ENCODE data around the gene FNDC3B.

The FNDC3B gene

DNA sequence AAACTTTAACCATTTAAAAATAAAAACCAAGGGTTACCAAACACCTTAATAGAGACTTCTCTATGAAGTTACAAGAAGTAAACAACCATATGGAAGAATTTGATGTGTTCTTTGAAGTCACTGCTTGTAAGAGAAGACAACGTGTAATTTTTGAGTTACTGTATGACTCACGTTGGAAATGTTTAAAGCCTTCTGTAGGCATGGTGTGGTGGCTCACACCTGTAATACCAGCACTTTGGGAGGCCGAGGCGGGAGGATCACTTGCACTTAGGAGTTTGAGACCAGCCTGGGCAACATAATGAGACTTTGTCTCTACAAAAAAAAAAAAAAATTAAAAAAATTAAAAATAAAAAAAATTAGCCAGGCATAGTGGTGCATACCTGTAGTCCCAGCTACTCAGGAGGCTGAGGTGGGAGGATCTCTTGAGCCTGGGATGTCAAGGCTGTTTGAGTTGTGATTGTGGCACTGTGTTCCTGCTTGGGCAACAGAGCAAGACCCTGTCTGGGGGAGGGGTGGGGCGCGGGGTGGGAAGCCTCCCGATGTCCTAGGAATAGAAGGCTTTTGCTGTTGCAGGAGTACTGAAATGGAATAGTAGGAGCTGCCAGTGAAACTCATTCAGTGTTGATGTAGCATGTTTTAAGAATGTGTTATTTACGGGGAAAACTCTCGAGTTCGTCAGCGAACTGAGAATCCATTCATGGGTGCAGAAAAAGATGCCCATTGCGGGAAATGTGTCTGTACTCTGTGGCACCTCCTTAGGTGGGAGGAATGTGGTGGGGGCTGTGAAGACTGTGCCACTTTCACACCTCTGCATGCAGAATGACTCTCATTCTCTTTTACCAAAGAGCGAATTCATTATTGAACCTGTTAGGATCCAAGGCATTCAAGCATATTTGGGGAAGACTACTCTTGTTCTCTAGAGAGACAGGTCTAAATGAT is 134.2 kb downstream of the FNDC3B start:
- no peak for DNase-seq

DNA sequence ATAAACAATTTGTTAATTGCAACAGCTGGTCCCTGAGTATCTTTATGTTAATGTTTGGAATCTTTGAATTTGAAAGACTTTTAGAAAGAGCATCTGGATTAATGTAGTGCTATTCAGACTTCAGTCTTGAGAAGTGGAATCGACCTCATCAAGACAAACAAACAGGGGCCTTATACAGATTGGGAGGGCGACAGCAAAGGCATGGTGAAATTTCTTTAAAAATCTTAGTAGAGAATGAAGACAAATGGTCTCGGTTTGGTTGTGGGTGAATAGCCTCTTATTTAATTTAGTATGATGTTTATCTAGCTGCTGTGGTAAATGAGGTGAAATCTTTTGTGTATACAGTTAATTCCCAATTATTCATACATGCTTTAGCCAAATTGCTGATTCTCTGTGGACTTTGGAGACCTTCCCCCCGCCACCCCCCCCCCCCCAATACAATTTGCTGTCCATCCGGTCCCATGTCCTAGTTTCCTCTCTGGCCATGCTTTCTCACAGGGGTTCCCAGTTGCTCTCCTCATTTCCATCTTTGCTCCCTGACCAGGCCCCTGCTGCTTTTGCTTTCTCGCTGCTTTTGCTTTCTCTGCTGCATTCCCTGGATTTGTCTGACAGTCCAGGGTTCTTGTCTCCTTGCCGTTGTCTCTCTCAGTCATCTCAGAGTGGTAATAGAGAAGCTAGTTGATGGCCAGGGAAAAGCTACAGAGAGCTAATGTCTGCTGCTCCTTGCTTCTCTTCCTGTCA is 135.3 kb downstream of the FNDC3B start:
- DNase-seq, result no peak

DNA sequence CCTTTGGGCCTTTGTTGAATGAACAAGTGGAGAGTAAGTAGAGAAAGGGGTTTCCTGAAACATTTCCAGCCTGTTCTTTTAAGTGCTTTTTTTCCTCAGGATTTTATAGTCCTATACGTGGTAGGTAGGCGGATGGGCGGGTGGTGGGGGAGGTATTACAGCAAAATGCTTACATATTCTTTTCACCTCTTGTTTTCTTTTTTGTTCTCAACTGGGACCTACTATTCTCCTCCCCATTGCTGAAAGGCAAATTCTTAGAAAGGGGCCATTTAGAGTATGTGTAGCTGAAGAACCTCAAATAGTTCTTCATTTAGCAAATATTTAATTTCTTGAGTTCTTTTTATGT is 135.8 kb downstream of the FNDC3B start:
- DNase-seq, result no peak

DNA sequence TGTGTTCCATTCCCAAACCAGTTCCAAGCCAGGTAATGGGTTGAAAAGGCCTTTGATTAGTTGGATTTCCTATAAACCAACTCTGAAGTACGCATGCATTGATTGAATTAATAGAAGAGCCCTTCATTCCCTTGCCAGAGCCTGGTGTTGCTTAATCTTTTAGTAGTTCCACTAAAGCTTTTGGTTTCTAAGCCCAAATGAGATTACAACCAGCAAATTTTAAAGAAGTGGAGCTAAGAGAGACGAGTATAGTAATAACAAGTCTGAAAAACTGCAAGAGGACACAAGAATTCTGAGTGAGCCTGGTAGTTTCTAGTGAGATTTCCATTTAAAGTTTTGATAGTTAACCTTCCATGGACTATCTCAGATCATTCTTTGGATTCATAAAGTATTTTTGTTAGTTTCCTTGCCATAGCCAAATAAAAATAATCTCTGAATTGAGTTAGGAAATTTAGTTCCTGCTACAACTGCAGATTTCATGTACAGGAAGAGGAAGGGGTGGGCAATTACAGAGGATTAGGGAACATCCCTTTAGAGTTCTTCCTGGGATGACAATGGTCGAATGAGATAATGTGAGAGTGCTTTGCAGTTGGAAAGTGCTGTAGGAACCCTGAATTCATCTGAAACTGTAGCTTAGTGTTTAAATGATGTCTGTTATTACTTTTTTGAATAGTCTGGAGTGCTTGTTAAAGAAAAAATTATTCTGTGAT is 136.8 kb downstream of the FNDC3B start:
- DNase-seq, result peak; percentile 37 to 71 (median 58)

DNA sequence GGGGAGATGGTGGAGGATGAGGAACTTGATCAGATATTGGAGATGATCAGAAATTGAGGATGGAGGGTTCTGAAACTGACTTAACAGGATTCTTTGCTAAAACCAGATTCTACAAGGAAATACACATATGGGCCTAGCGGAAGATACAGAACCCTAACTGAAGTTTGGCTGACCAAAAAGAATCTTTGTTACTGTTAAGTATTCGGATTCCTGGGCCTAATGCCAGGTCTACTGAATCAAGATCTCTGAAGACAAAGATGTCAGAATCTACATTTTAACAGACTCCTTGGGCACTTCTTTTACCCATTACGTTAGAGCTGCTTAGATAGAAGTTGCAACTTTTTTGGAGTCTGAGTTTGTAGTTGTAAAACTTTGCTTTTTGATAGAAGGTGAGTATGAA is 137.7 kb downstream of the FNDC3B start:
- no peak for DNase-seq

DNA sequence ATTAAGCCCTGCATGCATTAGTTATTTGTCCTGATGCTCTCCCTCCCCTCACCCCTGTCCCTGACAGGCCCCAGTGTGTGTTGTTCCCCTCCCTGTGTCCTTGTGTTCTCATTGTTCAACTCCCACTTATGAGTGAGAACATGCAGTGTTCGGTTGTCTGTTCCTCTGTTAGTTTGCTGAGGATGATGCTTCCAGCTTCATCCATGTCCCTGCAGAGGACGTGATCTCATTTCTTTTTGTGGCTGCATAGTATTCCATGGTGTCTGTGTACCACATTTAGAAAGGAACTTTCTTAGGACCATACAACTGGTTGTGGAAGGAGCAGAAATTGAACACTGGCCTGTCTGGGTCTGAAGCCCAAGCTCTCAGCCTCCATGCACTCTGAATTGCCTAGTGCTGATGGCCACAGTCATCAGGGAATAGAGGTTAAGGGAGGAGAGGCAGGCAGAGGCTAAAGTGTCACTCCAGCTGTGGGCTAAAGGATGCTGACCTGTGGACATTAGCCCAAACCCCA is 138.5 kb downstream of the FNDC3B start:
- DNase-seq, result no peak

DNA sequence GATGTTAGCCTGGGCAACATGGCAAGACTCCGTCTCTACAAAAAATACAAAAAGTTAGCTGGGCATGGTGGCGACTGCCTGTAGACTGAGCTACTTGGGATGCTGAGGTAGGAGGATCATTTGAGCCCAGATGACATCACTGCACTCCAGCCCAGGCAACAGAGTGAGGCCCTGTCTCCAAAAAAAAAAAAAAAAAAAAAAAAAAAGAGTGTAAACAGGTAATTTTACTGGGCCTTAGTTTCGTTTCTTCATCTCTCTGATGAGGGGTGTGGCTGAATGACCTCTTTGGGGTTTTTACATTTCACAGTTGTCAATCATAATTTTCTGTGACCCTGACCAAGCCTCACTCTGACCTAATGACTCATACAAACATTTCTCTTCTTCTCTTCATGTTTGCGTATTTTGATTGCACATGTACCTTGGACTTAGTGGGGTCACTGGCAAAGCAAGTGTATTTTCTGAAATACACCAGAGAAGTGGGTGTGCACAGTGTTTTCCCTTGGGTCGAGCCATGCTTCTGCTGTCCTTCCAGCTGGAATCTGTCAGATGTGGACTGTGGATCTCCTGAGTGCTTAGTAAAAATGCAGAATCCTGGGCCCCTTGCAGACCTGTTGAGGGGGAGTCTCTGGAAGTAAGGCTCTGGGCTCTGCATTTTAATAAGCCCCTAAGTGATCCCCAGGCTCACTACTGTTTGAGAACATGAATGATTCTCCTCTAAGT is 140.5 kb downstream of the FNDC3B start:
- DNase-seq, result peak in 1 of 4 experiments; percentile 23

DNA sequence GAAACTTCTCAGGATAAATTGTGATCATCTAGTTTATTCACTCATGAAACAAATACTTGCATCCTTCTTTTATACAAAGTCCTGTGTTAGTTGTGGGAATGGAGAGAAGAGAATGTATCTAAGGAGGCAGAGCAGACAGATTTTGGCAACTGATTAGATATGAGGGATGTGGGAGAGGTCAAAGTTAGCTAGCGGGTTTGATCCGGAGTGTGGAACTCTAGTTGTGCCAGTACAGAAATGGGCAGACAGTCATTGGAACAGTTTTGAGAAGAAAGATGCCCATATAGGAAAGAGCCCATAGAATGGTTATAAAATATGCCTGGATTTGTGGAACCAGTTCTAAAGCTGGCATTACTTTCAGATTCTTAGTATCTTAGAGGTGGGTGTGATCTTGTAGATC is 141.1 kb downstream of the FNDC3B start:
- no peak for DNase-seq

DNA sequence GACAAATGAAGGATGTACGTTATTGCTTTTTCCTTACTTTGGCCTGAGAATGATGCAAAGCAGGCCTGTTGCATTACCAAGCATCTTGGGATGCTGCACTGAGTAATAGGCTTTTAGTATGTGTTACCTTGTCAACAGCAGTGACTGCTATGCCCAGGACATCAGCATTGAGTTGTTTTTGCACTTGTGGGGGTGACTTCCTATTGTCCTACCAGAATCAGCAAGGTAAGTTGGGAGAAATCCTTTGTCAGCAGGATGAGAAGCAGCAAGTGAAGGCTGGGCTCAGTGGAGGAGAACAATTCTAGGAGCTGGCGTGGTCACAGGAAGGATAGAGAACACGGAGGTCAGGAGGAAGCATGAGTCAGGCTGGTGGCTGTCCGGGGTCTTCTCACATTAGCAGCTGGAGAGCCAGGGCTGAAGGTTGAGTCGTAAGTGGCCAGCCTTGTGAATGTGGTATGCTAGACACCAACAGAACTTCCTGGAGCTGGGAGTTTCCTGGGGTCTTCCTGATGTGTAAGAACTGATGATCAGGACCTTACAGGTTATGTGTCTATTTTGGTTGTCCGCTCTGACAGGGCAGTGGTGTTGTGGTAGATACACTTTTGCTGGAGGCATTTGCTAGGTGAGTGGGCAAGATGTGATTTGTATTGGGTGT is 142.7 kb downstream of the FNDC3B start:
- peak in 2 of 4 experiments; percentile 18 to 28 for DNase-seq

DNA sequence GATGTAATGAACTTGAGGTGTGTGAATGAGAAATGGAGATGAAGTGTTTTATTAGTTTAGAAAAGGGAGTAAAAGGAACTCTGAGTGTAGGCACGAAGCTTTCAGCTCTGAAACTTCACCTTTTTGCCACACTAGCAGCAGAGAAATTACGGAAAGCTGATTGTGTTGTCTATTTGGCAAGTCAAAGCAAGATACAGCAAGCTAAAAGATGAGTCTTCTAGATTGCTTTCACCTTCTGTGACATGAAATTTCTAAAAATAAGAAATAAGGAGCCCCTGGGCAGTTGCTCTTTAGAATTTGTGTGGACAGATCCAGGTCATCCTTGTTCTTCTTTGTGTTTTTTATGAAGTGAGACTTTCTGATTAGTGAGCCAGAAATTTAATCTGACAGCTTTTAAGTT is 143.4 kb downstream of the FNDC3B start:
- no peak for DNase-seq

DNA sequence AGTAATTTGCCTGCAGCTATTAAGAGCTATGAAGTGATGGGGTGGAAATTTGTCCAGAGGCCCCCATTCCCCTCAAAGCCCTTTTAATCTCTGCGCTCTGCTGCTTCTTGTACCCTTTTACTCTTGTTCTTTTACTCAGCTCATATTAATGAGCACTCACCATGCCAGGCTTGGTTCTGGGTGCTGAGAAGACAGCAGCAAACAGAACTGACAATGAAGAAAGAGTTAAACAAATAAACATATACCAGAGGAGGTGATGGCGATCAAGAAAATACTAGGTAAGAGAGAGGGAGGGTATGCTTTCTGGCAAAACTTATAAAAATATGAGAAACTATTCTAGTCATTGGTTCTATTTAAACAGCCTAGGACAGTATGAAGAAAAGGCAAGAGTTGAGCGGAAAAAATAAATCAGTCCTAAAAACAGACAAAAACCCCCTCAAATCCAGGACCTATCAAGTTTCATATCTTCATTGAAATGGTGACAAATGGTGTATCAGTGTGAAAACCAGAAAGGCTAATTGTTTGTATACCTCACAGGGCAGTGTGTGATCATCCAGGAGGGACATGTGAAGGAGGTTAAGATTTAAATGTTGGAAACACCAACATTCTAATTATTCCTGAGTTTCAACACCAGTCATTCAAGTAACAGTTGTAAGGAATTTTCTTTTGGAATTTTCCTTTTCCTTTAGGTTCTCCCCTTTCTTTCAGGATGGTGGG is 144.9 kb downstream of the FNDC3B start:
- no peak for DNase-seq

DNA sequence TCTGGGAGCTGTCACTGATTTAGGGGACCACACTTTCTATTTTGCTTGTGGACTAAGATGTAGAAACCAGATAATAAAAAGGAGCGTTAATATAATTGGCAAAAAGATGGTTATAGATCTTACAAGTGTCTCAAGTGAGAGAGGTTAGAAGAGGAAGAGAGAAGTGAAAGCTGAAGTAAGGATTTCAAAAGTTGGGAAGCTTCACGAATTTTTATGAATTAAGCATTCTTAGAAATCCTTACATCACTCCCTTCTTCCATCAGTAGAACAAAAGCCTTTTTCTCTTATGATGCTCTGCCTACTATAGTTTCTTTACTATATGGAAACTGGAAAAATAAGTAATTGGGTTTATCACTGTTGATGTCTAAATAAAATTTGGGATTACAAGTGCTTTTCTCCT is 146.5 kb downstream of the FNDC3B start:
- DNase-seq, result peak in 2 of 4 experiments; percentile 43 to 58

DNA sequence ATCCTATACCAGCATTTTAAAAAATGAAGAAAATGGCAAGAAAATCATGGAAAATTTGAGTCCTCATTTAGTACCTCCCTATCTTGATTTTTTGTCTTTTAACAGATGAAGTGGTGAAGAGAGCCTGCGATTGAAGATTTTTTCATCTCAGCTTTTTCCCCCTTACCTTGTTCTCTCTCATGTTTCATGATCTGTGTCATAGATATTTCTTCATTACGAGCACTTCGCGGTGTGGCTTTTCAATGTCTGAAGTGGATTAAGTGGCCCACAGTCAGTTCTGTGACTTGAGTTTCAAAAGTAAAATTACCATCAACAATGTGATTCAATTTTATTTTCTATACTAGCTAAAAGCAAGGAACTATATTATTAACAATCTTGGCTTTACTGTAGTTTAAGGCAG is 147.2 kb downstream of the FNDC3B start:
- no peak for DNase-seq

DNA sequence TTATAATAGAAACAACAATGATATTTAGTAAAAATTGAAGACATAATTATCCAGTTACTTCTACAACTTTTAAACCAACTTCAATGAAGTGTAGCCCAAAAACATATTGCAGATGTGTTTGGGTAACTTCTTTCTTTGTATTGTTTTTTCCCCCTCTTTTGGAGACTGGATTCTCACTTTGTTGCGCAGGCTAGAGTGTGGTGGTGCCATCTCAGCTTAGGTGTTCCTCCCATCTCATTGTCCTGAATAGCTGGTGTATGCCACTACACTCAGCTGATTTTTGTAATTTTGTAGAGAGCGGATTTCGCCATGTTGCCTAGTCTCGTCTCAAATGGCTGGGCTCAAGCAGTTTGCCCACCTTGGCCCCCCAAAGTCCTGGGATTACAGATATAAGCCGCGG is 148.1 kb downstream of the FNDC3B start:
- no peak for DNase-seq

DNA sequence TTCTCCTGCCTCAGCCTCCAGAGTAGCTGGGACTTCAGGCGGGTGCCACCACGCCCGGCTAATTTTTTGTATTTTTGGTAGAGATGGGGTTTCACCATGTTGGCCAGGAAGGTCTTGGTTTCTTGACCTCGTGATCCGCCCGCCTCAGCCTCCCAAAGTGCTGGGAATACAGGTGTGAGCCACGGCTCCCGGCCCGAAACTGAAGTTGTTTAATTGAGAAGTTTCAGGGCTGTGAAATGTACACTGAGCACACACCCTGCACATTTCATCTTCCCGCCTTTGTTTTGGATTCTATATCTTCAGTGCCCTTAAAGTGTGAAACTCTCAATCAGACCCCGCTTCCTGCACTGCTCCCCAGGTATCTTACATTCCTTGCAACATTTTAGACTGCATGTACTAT is 149.1 kb downstream of the FNDC3B start:
- no peak for DNase-seq

DNA sequence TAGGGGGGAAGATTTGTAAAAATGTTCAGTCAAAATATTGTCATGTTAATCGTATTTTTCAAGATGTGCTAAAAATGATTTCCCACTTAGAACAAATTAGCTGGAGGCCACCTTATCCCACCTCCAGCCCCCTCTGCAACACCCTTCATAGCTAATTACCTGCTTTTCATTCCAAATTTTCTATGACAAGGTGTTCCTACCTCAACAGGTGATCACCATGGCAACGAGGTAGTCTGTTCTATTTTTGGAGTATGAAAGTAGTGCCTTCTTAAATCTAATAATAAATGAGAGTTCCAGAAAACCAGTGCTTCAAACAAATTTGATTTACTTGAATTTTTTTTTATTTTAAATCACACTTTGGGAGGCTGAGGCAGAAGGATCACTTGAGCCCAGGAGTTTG is 149.8 kb downstream of the FNDC3B start:
- DNase-seq, result no peak

DNA sequence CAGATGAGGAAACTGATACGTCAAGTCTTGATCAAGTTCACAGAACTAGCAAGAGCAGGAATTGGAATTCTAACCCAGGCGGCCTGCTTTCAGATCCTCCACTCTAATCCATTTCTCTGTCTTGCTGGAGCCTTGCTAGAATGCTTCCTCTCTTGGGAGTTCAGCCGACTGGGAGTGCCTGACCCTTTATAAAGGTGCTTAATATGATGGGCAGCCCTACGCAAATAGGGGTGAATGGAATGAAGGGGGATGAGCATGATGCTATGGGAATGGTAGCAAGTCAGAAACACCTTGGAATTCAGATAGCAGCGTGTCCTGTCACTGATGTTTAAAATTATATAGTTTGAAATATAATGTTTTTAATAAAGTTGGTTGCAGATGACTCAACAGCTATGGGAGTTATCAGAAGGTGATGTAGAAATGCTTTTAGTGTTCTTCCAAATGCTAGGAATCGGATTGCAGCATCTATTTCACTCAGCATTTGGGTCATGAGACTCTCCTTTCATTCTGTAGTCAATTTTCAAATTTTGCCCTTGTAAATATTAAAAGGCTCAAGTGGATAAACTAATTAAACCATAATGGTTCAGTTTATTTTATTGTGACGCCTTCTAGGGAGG is 150.7 kb downstream of the FNDC3B start:
- no peak for DNase-seq

DNA sequence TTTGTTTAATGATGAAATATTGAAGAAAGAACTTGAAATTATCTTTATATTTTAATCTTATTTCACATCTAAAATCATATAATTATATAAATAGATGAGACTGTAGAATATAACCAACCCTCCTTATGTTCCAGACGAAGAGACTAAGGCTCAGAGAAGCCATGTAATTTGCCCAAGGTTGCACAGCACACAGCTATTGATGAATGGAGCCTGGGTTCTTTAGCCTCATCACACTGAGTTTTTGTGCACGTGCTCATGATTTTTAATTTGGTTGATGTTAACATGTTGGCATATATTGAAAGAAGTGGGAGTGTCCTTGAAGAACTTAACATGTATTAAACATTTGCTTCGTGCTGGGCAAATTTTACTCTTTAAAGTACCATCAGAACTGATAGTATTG is 151.6 kb downstream of the FNDC3B start:
- DNase-seq, result no peak

DNA sequence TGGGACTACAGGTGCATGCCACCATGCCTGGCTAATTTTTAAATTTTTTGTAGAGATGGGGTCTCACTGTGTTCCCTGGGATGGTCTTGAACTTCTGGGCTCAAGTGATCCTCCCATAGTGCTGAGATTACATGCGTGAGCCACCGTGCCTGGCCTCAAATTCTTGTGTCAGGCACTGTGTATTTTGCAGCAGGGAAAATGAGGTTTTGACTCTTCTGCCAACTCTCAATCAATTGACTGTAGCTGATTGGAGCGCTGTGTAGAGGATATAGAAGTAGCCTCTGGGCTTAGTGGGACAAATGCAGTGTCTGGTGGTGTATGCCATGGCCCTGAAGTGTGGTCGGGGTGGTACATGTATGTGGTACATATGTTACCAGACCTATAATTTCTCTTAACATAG is 152.3 kb downstream of the FNDC3B start:
- DNase-seq, result no peak

DNA sequence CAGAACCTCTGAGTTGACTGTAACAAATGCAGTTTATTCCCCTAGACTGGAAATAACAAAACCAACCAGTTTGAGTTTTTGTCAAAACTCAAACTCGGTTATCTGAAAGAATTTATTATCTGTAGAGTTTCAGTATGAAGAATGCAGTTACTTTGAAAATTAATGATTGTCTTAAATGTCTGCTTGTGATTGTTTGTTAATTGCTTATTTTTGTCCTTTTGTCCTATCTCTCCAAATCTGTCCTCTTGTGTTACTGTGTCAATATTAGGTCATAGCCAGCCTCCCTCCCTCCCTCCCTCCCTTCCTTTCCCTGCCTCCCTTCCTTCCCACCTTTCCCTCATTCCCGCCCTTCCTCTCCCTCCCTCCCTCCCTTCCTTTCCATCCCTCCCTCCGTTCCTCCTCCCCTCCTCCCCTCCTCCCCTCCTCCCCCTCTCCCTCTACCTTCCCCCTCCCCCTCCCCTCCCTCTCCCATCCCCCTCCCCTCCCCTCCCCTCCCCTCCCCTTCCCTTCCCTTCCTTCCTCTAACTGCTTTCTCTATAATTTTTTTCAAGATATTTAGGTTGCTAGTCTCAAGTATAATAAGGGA is 153.5 kb downstream of the FNDC3B start:
- DNase-seq, result no peak

All from suppressor macrophage (primary cell).